GM12892 (cell line): ENCODE data around the gene CCDC149.

Experiments used
- POLR2A ChIP-seq: IDR thresholded peaks from 2 replicates; pipeline ENCODE4 v1.6.1; 2011; ENCODE audit warnings: low read depth, low read length, control low read depth
- POLR2AphosphoS5 ChIP-seq: IDR thresholded peaks from 2 replicates; pipeline ENCODE4 v1.6.1; 2011; ENCODE audit warnings: low read depth, low read length, control low read depth
- TAF1 ChIP-seq: IDR thresholded peaks from 2 replicates; pipeline ENCODE4 v1.6.1; 2011; ENCODE audit warnings: low read depth, mild to moderate bottlenecking, control low read depth, low read length, borderline replicate concordance

DNA sequence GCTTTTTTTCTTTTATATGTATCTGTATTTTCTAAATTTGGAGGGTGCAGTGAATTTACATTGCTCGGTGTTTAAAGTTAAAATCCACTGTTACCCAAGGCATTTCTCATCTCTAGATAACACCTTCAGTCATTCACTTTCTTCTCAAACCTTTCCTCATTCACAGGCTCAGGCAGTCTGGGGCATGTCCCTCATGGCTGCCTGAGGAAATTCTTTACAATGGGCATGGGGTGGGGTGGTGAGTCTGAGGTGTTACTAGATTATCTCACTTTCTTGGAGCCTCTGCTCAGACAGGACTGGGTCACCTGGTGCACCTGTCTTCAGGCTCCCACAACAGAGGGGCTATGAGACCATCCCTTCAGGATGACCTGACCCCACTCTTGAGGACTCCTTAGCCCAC, 17.4 kb downstream of the CCDC149 start:
- TF ChIP-seq POLR2A, result no peak
- no peak for TF ChIP-seq POLR2AphosphoS5
- TF ChIP-seq TAF1, result no peak
